ENCODE results near the gene MAP3K14. TPM values are rescaled to one million over a fixed set of nuclear protein-coding genes. Genes with fewer than 3 reads are reported as not detected.

MAP3K14 gene
- total and polyA plus RNA-seq, 11 donors: 9.0 to 21.9 (median 11.4) TPM

DNA sequence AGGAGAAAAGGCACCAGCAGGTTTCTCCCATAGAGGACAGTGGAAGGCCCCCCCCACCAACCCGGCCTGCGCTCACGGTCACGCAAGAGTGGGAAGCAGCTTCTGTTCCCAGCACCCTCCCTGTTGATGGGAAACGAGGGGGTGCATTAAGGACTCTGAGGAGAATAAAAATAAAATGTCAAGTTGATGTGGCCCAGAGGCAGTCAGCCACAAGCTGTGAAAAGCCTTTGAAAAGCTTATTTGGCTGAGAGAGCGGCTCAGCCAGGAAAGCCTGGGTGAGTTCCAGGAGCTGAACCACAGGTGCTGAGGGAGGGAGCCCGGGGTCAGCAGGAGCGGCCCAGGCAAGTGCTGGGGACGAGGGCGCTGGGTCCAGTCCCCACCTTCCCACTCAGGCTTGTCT, 28.0 kb downstream of the MAP3K14 start:
- Histone ChIP-seq H3K36me3 (peaks cover 0 to 70% (median 54%) of the 10 kb centered on the region in 9 donors), H3K4me1 (peaks cover 8 to 81% (median 70%) of the 10 kb centered on the region in 12 donors), H3K9me3 (no peaks in the 10 kb centered on the region), H3K27ac (peak overlapping the region; percentile 17 to 91 (median 86)), H3K27me3 (no peaks in the 10 kb centered on the region), H3K4me3 (no peak overlapping the region)
- WGBS, 4 donors: 43 to 56% (median 53%) methylated on average over 10 of the region's 10 CpGs
- TF ChIP-seq, protein P1, sequence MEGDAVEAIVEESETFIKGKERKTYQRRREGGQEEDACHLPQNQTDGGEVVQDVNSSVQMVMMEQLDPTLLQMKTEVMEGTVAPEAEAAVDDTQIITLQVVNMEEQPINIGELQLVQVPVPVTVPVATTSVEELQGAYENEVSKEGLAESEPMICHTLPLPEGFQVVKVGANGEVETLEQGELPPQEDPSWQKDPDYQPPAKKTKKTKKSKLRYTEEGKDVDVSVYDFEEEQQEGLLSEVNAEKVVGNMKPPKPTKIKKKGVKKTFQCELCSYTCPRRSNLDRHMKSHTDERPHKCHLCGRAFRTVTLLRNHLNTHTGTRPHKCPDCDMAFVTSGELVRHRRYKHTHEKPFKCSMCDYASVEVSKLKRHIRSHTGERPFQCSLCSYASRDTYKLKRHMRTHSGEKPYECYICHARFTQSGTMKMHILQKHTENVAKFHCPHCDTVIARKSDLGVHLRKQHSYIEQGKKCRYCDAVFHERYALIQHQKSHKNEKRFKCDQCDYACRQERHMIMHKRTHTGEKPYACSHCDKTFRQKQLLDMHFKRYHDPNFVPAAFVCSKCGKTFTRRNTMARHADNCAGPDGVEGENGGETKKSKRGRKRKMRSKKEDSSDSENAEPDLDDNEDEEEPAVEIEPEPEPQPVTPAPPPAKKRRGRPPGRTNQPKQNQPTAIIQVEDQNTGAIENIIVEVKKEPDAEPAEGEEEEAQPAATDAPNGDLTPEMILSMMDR (IDR thresholded peaks at IDR 0.05): no peak
- TF ChIP-seq POLR2A (IDR thresholded peaks at IDR 0.05): no peak
- intact Hi-C loops (cut with DNase I): no loop called here
- ATAC-seq (peak; percentile 9 to 52 (median 46)), DNase-seq (peak in 4 of 5 donors; percentile 61 to 83 (median 68))

DNA sequence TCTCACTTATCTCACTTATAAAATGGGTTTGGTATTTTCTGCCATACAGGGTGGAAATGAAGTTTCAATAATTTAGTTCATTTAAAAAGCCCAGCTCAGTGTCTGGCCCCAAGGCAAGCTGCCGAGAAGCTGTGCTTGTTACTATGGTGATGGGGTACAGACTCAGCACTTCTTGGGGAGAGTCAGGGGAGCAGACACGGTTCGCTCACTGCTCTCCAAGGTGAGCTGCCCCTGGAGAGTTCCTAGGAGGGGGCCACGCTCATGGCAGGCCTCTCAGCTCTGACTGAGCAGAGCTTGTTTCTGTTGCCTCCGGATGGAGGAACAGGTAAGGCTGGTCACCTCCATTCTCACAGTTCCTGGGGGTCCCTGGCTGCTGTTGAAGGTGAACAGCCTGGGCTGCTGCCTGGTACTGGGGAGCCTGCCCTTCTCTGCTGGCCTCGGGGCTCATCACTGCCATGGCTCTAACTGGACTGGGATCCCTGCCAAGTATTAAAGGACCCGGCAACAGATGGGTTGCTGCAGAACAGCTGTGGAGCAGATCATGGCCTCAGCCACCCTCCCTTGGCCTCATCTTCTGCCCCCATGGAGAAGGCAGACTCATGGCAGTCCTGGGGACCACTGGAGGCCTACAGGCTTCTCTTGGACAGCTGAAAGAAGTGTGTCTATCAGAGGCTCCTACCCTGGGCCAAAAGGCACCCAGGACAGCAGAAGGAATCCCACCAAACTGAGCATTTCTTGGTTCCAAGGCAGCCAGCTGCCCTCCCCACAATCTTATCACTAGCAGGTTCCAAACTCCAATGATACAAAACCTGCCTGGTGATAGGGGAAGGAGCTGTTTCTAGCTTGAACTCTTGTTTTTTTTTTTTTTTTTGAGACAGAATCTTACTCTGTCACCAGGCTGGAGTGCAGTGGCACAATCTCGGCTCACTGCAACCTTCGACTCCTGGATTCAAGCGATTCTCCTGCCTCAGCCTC, 29.0 kb downstream of the MAP3K14 start:
- no peak overlapping the region for H3K4me3 ChIP-seq
- H3K4me1 ChIP-seq: peaks cover 5 to 81% (median 70%) of the 10 kb centered on the region in 12 donors
- peak overlapping the region in 11 of 12 donors; percentile 51 to 91 (median 86) for H3K27ac ChIP-seq
- H3K36me3 ChIP-seq: peaks cover 0 to 81% (median 64%) of the 10 kb centered on the region in 9 donors
- DNase-seq (peak in 1 of 5 donors; percentile 66), ATAC-seq (peak; percentile 1 to 35 (median 22))
- TF ChIP-seq, protein P1 (IDR thresholded peaks at IDR 0.05): no peak
- TF ChIP-seq POLR2A (IDR thresholded peaks at IDR 0.05): no peak
- 56 to 60% (median 58%) methylated on average over 10 of the region's 10 CpGs for WGBS, 4 donors
- no peaks in the 10 kb centered on the region for H3K9me3 ChIP-seq
- H3K27me3 ChIP-seq: no peaks in the 10 kb centered on the region
- intact Hi-C loops (cut with DNase I): no loop called here

DNA sequence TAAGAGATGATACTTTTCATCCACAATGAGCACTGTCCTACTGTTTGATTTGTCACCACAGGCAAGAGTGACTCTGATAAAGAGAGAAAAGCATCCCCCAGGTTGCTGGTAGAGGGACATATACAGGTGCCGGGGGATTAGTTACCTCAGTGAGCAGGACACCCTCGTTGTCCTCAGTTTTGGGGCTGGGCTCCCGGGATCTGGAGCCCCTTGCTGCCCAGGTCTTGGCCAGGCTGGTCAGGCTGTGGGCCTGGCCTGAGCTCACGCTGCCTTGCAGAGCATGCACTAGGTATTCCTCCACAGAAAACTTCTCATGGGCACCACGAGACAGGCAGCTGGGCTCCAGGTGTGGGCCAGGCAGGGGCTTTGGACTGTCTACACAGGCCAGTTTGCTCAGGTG, 30.5 kb downstream of the MAP3K14 start:
- Histone ChIP-seq H3K27me3 (no peaks in the 10 kb centered on the region), H3K4me3 (no peak overlapping the region), H3K36me3 (peaks cover 0 to 95% (median 74%) of the 10 kb centered on the region in 9 donors), H3K4me1 (peaks cover 0 to 74% (median 61%) of the 10 kb centered on the region in 12 donors), H3K27ac (peak overlapping the region in 5 of 12 donors; percentile 10 to 88 (median 86)), H3K9me3 (no peaks in the 10 kb centered on the region)
- ATAC-seq: no peak
- TF ChIP-seq, protein P1 (IDR thresholded peaks at IDR 0.05): no peak
- TF ChIP-seq POLR2A (IDR thresholded peaks at IDR 0.05): no peak
- WGBS, 4 donors: 89 to 91% (median 91%) methylated on average over 4 to 5 of the region's 5 CpGs
- intact Hi-C loops (cut with DNase I): no loop called here
- no peak for DNase-seq
